HG03103 (cell line): ENCODE measurements around the gene DDIT3.
"Not testable (repeated sequence)": the region's sequence is repeated elsewhere in the genome, so short reads cannot be mapped to it uniquely, and the experiment has no call there.

Experiments
- ATAC-seq: cut with Tn5 transposase; IDR thresholded peaks from one replicate; pipeline ENCODE4 v1.9.1; 2021; ENCODE audit warnings: low read depth; ENCODE audit not compliant: unreplicated experiment

DDIT3 gene

DNA sequence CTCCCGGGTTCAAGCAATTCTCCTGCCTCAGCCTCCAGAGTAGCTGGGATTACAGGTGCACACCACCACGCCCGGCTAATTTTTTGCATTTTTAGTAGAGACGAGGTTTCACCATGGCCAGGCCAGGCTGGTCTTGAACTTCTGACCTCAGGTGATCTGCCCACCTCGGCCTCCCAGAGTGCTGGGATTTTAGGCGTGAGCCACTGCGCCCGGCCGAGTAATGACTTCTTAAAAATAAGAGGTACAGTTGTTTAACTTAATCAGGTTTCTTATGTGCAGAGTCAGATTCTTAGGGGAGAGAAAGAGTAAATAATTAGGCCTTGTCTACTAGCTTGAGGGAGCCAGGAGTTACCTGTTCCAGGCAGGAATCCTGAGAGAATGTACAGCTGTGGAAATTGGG lies 6.1 kb downstream of the DDIT3 start:
- not testable (repeated sequence) for ATAC-seq

DNA sequence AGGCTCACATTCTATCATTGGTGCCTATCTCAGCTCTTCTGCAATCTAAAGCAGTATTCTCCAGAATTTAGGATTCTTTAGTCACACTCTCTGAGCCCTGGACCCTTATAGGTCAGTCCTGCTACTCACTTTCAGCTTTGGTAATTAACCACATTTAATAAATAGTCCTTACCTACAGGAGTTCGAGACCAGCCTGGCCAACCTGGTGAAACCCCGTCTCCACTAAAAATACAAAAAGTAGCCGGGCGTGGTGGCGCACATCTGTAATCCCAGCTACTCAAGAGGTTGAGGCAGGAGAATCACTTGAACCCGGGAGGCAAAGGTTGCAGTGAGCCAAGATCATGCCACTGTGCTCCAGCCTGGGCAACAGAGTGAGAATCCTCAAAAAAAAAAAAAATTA lies 6.6 kb downstream of the DDIT3 start:
- ATAC-seq, result not testable (repeated sequence)

DNA sequence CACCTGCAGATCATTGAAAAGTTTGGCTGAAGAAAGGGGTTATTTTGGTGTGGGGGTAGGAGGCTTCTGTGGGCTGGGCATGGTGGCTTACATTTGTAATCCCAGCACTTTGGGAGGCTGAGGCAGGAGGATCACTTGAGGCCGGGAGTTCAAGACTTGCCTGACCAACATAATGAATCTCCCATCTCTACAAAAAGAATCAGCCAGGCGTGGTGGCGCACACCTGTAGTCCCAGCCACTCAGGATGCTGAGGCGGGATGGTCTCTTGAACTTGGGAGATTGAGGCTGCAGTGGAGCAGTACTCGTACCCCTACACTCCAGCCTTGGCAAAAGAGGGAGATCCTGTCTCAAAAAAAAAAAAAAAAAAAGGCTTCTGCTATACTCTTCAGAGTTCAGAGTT lies 7.0 kb downstream of the DDIT3 start:
- ATAC-seq, result no peak

DNA sequence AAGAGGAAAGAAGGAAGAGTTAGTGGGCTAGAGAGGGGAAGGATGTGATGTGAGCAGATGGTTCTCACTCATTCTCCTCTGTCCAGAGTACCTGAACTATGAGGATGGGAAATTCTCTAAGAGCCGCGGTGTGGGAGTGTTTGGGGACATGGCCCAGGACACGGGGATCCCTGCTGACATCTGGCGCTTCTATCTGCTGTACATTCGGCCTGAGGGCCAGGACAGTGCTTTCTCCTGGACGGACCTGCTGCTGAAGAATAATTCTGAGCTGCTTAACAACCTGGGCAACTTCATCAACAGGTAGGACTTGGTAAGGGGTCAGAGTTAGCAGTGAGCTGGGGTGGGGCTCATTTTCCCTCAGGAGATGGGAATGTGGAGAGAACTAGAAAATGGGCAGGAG lies 7.6 kb downstream of the DDIT3 start:
- ATAC-seq, result no peak

DNA sequence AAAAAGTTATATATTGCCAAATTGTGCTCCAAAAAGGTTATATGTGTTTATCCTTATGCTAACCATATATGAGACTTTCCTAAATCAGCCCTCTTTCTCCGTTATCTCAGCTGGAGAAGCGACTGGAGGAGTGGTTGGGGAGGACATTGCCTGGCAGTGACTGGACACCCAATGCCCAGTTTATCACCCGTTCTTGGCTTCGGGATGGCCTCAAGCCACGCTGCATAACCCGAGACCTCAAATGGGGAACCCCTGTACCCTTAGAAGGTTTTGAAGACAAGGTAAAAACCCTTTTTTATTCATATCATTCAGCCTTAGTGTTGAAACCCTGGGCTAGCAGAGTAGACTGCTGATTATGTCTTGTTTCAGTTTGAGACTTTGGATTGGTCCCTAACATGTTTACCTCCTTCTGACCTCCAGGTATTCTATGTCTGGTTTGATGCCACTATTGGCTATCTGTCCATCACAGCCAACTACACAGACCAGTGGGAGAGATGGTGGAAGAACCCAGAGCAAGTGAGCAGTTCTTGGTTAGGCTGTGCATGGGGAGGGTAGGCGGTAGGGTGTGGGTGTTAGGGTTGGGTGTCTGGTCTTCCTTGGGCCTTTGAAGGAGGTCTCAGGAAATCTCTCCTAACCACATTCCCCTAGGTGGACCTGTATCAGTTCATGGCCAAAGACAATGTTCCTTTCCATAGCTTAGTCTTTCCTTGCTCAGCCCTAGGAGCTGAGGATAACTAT lies 8.6 kb downstream of the DDIT3 start:
- ATAC-seq, result no peak

GRCh38 chr12:57511161-57511560 lies 9.2 kb downstream of the DDIT3 start:
- no peak for ATAC-seq

- not testable (repeated sequence) for ATAC-seq
Measured at GRCh38 chr12:57507796-57508195, 12.5 kb downstream of the DDIT3 start.

DNA sequence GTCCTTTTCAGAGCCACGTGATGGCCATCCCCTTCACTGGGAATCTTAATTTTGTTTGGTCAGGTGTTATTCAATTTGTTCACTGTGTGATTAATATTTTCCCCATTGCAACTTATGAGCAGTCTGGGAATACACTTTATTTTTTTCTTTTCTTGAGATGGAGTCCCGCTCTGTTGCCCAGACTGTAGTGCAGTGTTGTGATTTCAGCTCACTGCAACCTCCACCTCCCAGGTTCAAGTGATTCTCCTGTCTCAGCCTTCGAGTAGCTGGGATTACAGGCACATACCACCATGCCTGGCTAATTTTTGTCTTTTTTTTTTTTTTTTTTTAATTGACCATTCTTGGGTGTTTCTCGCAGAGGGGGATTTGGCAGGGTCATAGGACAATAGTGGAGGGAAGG lies 13.8 kb downstream of the DDIT3 start:
- not testable (repeated sequence) for ATAC-seq

DNA sequence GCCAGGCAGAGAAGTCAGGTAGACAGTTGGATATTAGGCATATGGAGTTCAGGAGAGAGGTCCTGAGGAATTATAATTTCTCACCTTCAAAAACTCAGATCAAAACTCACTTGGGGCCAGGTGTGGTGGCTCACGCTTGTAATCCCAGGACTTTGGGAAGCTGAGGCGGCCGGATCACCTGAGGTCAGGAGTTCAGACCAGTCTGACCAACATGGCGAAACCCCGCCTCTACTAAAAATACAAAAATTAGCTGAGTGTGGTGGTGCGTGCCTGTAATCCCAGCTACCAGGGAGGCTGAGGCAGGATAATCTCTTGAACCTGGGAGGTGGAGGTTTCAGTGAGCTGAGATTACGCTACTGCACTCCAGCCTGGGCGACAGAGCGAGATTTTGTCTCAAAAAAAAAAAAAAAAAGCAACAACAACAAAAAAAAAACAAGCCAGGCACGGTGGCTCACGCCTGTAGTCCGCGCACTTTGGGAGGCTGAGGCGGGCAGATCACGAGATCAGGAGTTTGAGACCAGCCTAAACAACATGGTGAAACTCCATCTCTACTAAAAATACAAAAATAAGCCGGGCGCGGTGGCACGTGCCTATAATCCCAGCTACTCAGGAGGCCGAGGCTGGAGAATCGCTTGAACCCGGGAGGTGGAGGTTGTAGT lies 17.9 kb downstream of the DDIT3 start:
- ATAC-seq, result not testable (repeated sequence)

- no peak for ATAC-seq
Measured at GRCh38 chr12:57500213-57500612, 20.1 kb downstream of the DDIT3 start.

- no peak for ATAC-seq
Measured at GRCh38 chr12:57498571-57498970, 21.7 kb downstream of the DDIT3 start.

GRCh38 chr12:57498132-57498502 lies 22.2 kb downstream of the DDIT3 start:
- ATAC-seq, result no peak

DNA sequence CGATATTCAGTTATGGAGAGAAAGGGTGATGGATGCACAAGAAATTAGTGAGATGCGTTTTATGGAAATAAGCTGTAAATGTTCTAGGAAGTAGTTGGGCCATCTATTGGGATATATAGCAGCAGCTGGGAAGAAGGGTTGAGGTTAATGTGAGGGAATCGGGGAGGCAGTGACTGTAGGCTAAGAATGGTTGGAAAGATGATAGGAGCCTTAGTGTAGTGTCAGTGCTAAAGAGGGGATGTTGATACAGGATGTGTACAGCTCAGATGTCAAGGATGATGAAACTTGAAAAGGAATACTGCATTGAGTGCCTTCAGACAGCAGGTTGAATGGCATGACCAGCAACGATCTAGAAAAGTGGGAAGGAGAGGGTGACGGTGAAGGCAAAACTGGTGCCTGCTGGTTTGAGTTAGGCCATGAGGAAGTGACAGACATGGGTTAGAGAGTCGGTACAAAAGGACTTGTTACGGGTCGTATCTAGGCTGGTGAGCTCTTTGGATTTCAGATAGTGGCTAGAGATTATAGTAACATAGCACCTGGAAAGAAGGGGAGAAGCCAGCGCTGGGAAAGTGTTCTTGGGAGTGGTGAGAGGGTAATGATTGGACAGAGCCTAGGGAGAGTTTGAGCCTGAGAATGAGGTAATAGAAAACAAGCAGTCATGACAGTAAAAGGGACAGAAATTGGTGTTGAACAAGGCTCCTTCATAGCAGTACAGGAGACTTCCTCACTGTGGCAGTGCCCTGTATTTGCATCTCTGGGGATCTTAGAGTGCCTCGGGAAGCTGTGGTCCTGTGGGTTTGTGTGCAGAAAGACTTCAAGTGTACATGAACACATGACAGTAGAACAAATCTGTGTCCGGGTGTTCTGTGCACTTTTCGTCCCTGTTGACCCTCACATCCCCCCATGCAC lies 22.8 kb downstream of the DDIT3 start:
- ATAC-seq, result no peak

GRCh38 chr12:57496822-57497221 lies 23.5 kb downstream of the DDIT3 start:
- no peak for ATAC-seq

GRCh38 chr12:57495051-57495701 lies 25.1 kb downstream of the DDIT3 start:
- not testable (repeated sequence) for ATAC-seq

- ATAC-seq, result no peak
Measured at GRCh38 chr12:57491393-57492280, 28.7 kb downstream of the DDIT3 start.

DNA sequence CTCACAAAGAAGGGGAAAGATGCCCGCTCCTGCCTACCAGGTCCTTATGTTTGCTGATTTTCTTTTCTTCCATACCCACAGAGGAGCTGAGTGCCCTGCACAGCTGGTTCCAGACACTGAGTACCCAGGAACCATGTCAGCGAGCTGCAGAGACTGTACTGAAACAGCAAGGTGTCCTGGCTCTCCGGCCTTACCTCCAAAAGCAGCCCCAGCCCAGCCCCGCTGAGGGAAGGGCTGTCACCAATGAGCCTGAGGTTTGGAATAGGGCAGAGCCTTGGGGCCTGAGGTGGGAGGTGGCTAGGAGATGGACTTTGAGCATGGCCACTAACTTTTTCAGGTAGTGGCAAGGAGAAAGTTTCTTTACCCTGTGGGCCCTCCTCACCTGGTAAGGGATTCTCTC lies 30.2 kb downstream of the DDIT3 start:
- ATAC-seq, result no peak

GRCh38 chr12:57489157-57489641 lies 31.1 kb downstream of the DDIT3 start:
- ATAC-seq, result no peak

DNA sequence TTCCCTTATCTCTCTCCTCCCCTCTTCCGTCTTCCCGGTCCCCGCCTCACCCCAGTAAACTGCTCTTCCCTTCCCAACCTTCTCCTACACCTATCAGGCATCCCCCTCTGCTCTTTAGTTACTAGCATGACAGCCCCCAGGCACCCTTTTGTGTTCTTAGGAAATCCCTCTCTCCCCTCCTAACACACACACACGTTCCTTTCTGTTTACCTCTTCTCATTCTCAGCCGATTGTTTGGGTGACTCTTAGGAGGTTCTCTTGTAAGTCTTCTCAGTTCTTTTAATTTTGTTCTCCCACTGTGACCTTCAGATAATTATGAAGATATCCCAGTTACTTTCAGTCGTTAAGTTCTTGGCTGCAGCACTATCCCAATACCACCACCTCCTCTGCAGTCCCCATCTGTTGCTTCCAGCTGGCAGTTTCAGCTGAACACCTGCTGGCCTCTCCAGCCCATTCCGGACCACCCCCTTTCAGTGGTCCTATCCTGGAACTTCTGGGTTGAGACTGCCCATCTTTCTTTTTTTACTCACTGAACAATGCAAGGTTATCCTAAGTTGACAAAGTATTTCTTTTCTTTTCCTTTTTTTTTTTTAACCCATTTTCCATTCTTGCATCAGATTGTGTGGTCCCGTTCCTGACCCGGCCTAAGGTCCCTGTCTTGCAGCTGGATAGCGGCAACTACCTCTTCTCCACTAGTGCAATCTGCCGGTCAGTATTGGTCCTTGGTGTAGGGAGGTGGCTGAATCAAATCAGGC lies 31.7 kb downstream of the DDIT3 start:
- no peak for ATAC-seq
